Esophagus mucosa (tissue), 1 donor: Measurements from ENCODE around the gene POLDIP3. TPM values are rescaled to one million over a fixed set of nuclear protein-coding genes. Genes with fewer than 3 reads are reported as not detected.
"Not testable (repeated sequence)": the region's sequence is repeated elsewhere in the genome, so short reads cannot be mapped to it uniquely, and the experiment has no call there.

Experiments used
- ATAC-seq: fragments of 200-7000 bp; cut with Tn5 transposase; one replicate; pipeline ENCODE4 v1.9.1; 2020
- total RNA-seq: library from RNA; stranded (reverse); gene quantifications from one replicate; pipeline ENCODE4 v1.2.4, GENCODE V29; 2023
- donor health status: DM: yes; HTN: yes; CAD: no.

The POLDIP3 gene
- total RNA-seq, 1 donor from 2014 or later, result 43.9 TPM

GRCh38 chr22:42619261-42620063, 4.8 kb upstream of the POLDIP3 start:
- no peak for ATAC-seq

- no peak for ATAC-seq
These were observed 2.7 kb upstream of the POLDIP3 start for GRCh38 chr22:42617155-42617983.

GRCh38 chr22:42615860-42616175, 1.1 kb upstream of the POLDIP3 start:
- peak; percentile 0 for ATAC-seq

- peak; percentile 73 for ATAC-seq
These were observed 593 bp upstream of the POLDIP3 start for GRCh38 chr22:42615092-42615859.

- ATAC-seq, result no peak
These were observed 796 bp downstream of the POLDIP3 start for GRCh38 chr22:42613872-42614301.

- ATAC-seq, result no peak
These were observed 2.3 kb downstream of the POLDIP3 start for GRCh38 chr22:42612336-42612735.

- ATAC-seq, result no peak
These were observed 3.6 kb downstream of the POLDIP3 start for GRCh38 chr22:42611051-42611450.

GRCh38 chr22:42610186-42610585, 4.5 kb downstream of the POLDIP3 start:
- ATAC-seq, result no peak

- peak; percentile 65 for ATAC-seq
These were observed 5.8 kb downstream of the POLDIP3 start for GRCh38 chr22:42608823-42609361.

- ATAC-seq, result no peak
These were observed 6.4 kb downstream of the POLDIP3 start for GRCh38 chr22:42608136-42608822.

GRCh38 chr22:42607641-42608040, 7.0 kb downstream of the POLDIP3 start:
- not testable (repeated sequence) for ATAC-seq

GRCh38 chr22:42604403-42604802, 10.3 kb downstream of the POLDIP3 start:
- ATAC-seq, result no peak

- ATAC-seq, result no peak
These were observed 11.3 kb downstream of the POLDIP3 start for GRCh38 chr22:42603427-42603826.

- ATAC-seq, result no peak
These were observed 12.2 kb downstream of the POLDIP3 start for GRCh38 chr22:42602470-42602869.

- no peak for ATAC-seq
These were observed 12.7 kb downstream of the POLDIP3 start for GRCh38 chr22:42601879-42602465.

GRCh38 chr22:42596863-42597530, 17.7 kb downstream of the POLDIP3 start:
- ATAC-seq, result no peak

- no peak for ATAC-seq
These were observed 18.3 kb downstream of the POLDIP3 start for GRCh38 chr22:42596336-42596735.

- no peak for ATAC-seq
These were observed 19.2 kb downstream of the POLDIP3 start for GRCh38 chr22:42595434-42595833.

- peak; percentile 15 for ATAC-seq
These were observed 22.7 kb downstream of the POLDIP3 start for GRCh38 chr22:42591987-42592386.

GRCh38 chr22:42587588-42588175, 27.0 kb downstream of the POLDIP3 start:
- ATAC-seq, result no peak

- ATAC-seq, result no peak
These were observed 28.3 kb downstream of the POLDIP3 start for GRCh38 chr22:42586381-42586780.
